H1 (cell line): ENCODE measurements around the gene EGR1.
A peak's percentile ranks its signal among the peaks of the same experiment; 100 is the strongest.

ENCODE experiments used
- BRCA1 ChIP-seq: IDR thresholded peaks from 2 replicates; pipeline ENCODE4 v1.6.1; 2012; ENCODE audit warnings: low read depth, low read length, improper control_type of control experiment
- CTCF ChIP-seq, 3 experiments: IDR thresholded peaks; 1 replicate in 2 of 3; 2 replicates in 1 of 3; pipeline versions ENCODE4 v1.5.1 to v1.6.1; 2011; ENCODE audit warnings: low read length in 3 of 3, mild to moderate bottlenecking in 3 of 3, inconsistent platforms in 2 of 3, low read depth in 1 of 3, moderate library complexity in 1 of 3; ENCODE audit not compliant: insufficient read depth in 1 of 3; ENCODE audit errors: control extremely low read depth in 1 of 3
- EP300 ChIP-seq, 2 experiments: IDR thresholded peaks; 1 replicate in 1 of 2; 2 replicates in 1 of 2; pipeline ENCODE4 v1.6.1; 2011 to 2012; ENCODE audit warnings: low read depth in 2 of 2, low read length in 2 of 2, mild to moderate bottlenecking in 2 of 2, borderline replicate concordance in 1 of 2, inconsistent platforms in 1 of 2, moderate library complexity in 1 of 2
- PHF8 ChIP-seq: fragments of 200-600 bp; sonication (generic); conservative IDR thresholded peaks from 2 replicates; pipeline ENCODE4 v1.7.1; 2012; ENCODE audit warnings: low read depth, mild to moderate bottlenecking, inconsistent platforms, low read length, moderate library complexity
- POLR2AphosphoS5 ChIP-seq: IDR thresholded peaks from 2 replicates; pipeline ENCODE4 v1.6.1; 2011; ENCODE audit warnings: low read depth, low read length
- RBBP5 ChIP-seq: IDR thresholded peaks from 2 replicates; pipeline ENCODE4 v1.7.1; 2012; ENCODE audit warnings: low read depth, mild to moderate bottlenecking, inconsistent platforms, low read length, moderate library complexity, borderline replicate concordance
- SUZ12 ChIP-seq: fragments of 200-600 bp; sonication (generic); IDR thresholded peaks from 2 replicates; pipeline ENCODE4 v1.6.1; 2012; ENCODE audit warnings: mild to moderate bottlenecking, inconsistent platforms, low read length, moderate library complexity, mixed read lengths
- ZNF274 ChIP-seq: IDR thresholded peaks from 2 replicates; pipeline ENCODE4 v1.7.0; 2012; ENCODE audit warnings: low read length, borderline replicate concordance; ENCODE audit errors: extremely low read depth

GRCh38 chr5:138468966-138469539 lies 3.8 kb downstream of the EGR1 start:
- no peak for TF ChIP-seq CTCF (IDR thresholded peaks at IDR 0.05; ENCODE audit: control extremely low read depth in 1 of 3, insufficient read depth in 1 of 3, low read depth in 1 of 3, low read length in 3 of 3)
- TF ChIP-seq POLR2AphosphoS5: 0 out of 2 replicates have a peak, but pooled peaks have one; percentile 95
- TF ChIP-seq EP300 (IDR thresholded peaks at IDR 0.05; ENCODE audit: borderline replicate concordance in 1 of 2, low read depth in 2 of 2, low read length in 2 of 2): no peak
- TF ChIP-seq ZNF274: no peak
- no peak for TF ChIP-seq PHF8
- TF ChIP-seq SUZ12: no peak
- no peak for TF ChIP-seq BRCA1
- TF ChIP-seq RBBP5: no peak
